Endothelial cell of umbilical vein (primary cell): ENCODE measurements around the gene LINC00237. TPM values are rescaled to one million over a fixed set of nuclear protein-coding genes. Genes with fewer than 3 reads are reported as not detected.

Experiments used
- BruUV-seq: library from RNA; stranded (reverse); fragments of 400-500 nt; replicated peaks from 2 replicates; lab custom pipeline; 2021; lab: Mats Ljungman, UMichigan
- CTCF ChIA-PET: fragments of 300-600, 350-600 bp; sonication (Branson Sonifier 250); formaldehyde crosslinking; loops from one replicate; lab custom pipeline; 2021; ENCODE audit warnings: antibody characterized with exemption, inconsistent platforms; lab: Charles Lee
- POLR2A ChIA-PET: fragments of 300-600, 350-600 bp; sonication (Branson Sonifier 250); formaldehyde crosslinking; loops from one replicate; lab custom pipeline; 2021; ENCODE audit warnings: antibody characterized with exemption, inconsistent platforms; lab: Charles Lee
- DNase-seq: peaks from one replicate; pipeline ENCODE4 v3.0.0-alpha.2; 2011; ENCODE audit warnings: low read depth, low spot score
- FAIRE-seq: peaks from 2 replicates; lab custom pipeline; 2011; peaks lifted over from hg19 to GRCh38; lab: Jason Lieb, UNC
- H2AFZ ChIP-seq: 2 replicates; pipeline ENCODE4 v1.6.0; 2012; ENCODE audit warnings: low read depth, low read length, control low read depth, inconsistent platforms
- H3K27ac ChIP-seq: 2 replicates; pipeline ENCODE4 v1.5.1; 2011; ENCODE audit warnings: low read depth, mild to moderate bottlenecking, control low read depth, low read length, moderate library complexity; ENCODE audit not compliant: insufficient read depth
- H3K27me3 ChIP-seq, 2 experiments: 2 replicates each; pipeline versions ENCODE4 v1.6.0 to v1.6.1; 2011; ENCODE audit warnings: low read length in 2 of 2, mixed read lengths in 1 of 2; ENCODE audit not compliant: control insufficient read depth in 2 of 2, insufficient read depth in 2 of 2
- H3K36me3 ChIP-seq, 2 experiments: 2 replicates in 1 of 2; 3 replicates in 1 of 2; pipeline ENCODE4 v1.5.1; 2011; ENCODE audit warnings: low read length in 2 of 2, mild to moderate bottlenecking in 1 of 2, moderate library complexity in 1 of 2; ENCODE audit not compliant: control insufficient read depth in 2 of 2, insufficient read depth in 2 of 2; ENCODE audit errors: extremely low read depth in 1 of 2
- H3K4me1 ChIP-seq: 3 replicates; pipeline ENCODE4 v1.5.1; 2011; ENCODE audit warnings: mild to moderate bottlenecking, low read length; ENCODE audit not compliant: control insufficient read depth, insufficient read depth; ENCODE audit errors: extremely low read depth
- H3K4me2 ChIP-seq: 2 replicates; pipeline ENCODE4 v1.6.1; 2011; ENCODE audit warnings: low read length, control low read depth, mixed read lengths; ENCODE audit not compliant: insufficient read depth
- H3K4me3 ChIP-seq, 3 experiments: fragments of 200-600 bp in 1 of 3; sonication (generic), shearing (Covaris generic) in 1 of 3; replicated peaks in 1 of 3; 2 replicates each; pipeline ENCODE4 v1.5.1; 2011 to 2016; ENCODE audit warnings: control low read depth in 3 of 3, low read length in 3 of 3, mild to moderate bottlenecking in 2 of 3, inconsistent platforms in 1 of 3, low read depth in 1 of 3, moderate library complexity in 1 of 3; ENCODE audit not compliant: insufficient read depth in 1 of 3
- H3K79me2 ChIP-seq: 2 replicates; pipeline ENCODE4 v1.6.0; 2012; ENCODE audit warnings: low read length, inconsistent platforms; ENCODE audit not compliant: control insufficient read depth, insufficient read depth
- H3K9ac ChIP-seq: replicated peaks from 2 replicates; pipeline ENCODE3; 2011; ENCODE audit warnings: low read length, control low read depth; ENCODE audit not compliant: insufficient read depth; ENCODE audit errors: extremely low read depth
- H3K9me1 ChIP-seq: replicated peaks from 3 replicates; pipeline ENCODE4 v1.6.0; 2011; ENCODE audit warnings: mild to moderate bottlenecking, low read length; ENCODE audit not compliant: control insufficient read depth, insufficient read depth; ENCODE audit errors: extremely low read depth
- H3K9me3 ChIP-seq: replicated peaks from 2 replicates; pipeline ENCODE4 v1.5.1; 2012; ENCODE audit warnings: low read length, inconsistent platforms; ENCODE audit not compliant: control insufficient read depth, insufficient read depth
- H4K20me1 ChIP-seq: replicated peaks from 2 replicates; pipeline ENCODE3; 2011; ENCODE audit warnings: mild to moderate bottlenecking, low read length; ENCODE audit not compliant: control insufficient read depth, insufficient read depth; ENCODE audit errors: extremely low read depth
- CTCF ChIP-seq, 2 donors: IDR thresholded peaks; 1 replicate in 1 of 2; 2 replicates in 1 of 2; pipeline ENCODE4 v1.5.1; 2011; ENCODE audit warnings: low read length in 2 of 2, mild to moderate bottlenecking in 2 of 2, moderate library complexity in 2 of 2, control low read depth in 1 of 2, inconsistent platforms in 1 of 2, low read depth in 1 of 2; ENCODE audit not compliant: insufficient read depth in 1 of 2; ENCODE audit errors: extremely low read depth in 1 of 2
- EZH2 ChIP-seq: IDR thresholded peaks from 2 replicates; pipeline ENCODE4 v1.6.1; 2012; ENCODE audit warnings: borderline replicate concordance, low read depth, mild to moderate bottlenecking, moderate library complexity, low read length, inconsistent platforms; ENCODE audit not compliant: severe bottlenecking
- FOS ChIP-seq: IDR thresholded peaks from 2 replicates; pipeline ENCODE4 v1.6.1; 2011; ENCODE audit warnings: mild to moderate bottlenecking, low read length, moderate library complexity, borderline replicate concordance; ENCODE audit not compliant: insufficient read depth
- GATA2 ChIP-seq: IDR thresholded peaks from 2 replicates; pipeline ENCODE4 v1.7.0; 2011; ENCODE audit warnings: low read depth, mild to moderate bottlenecking, moderate library complexity, mixed read lengths, low read length; ENCODE audit not compliant: insufficient read length, insufficient read depth
- JUN ChIP-seq: IDR thresholded peaks from 2 replicates; pipeline ENCODE4 v1.6.1; 2011; ENCODE audit warnings: borderline replicate concordance, low read depth; ENCODE audit not compliant: insufficient read length, insufficient read depth
- MAX ChIP-seq: IDR thresholded peaks from 2 replicates; pipeline ENCODE4 v1.6.1; 2011; ENCODE audit not compliant: insufficient read depth, insufficient read length
- MYC ChIP-seq: IDR thresholded peaks from one replicate; pipeline ENCODE4 v1.6.1; 2011; ENCODE audit warnings: mild to moderate bottlenecking, low read depth, low read length
- POLR2A ChIP-seq: IDR thresholded peaks from 2 replicates; pipeline ENCODE4 v1.6.1; 2012; ENCODE audit warnings: low read depth, mild to moderate bottlenecking, control low read depth, low read length
- POLR2AphosphoS5 ChIP-seq: IDR thresholded peaks from 2 replicates; pipeline ENCODE4 v1.6.1; 2012; ENCODE audit warnings: low read depth, mild to moderate bottlenecking, control low read depth, low read length, moderate library complexity; ENCODE audit not compliant: insufficient read depth
- dilution Hi-C: fragments of 300-500 bp; cut with MboI; formaldehyde crosslinking; loops from one replicate; pipeline ENCODE4 v1.15.0; 2019; ENCODE audit warnings: low sequenced_read_pairs; ENCODE audit not compliant: extremely low pct_ligation_motif_present
- intact Hi-C: fragments of 100-400 bp; cut with micrococcal nuclease; formaldehyde crosslinking; loops from one replicate; pipeline ENCODE4 v1.10.0; 2022
- polyA plus RNA-seq, 4 experiments: library from polyadenylated mRNA; depleted of rRNA in 3 of 4; stranded (reverse) in 3 of 4; unstranded in 1 of 4; fragments of >200 nt; gene quantifications; 2 replicates each; pipeline versions ENCODE4 v1.2.1 to v1.2.3, GENCODE V29; 2011 to 2012; ENCODE audit warnings: missing spikeins in 1 of 4
- total RNA-seq: library from RNA; stranded (reverse); gene quantifications from 2 replicates; pipeline ENCODE4 v1.2.3, GENCODE V29; 2021

The LINC00237 gene
- total and polyA plus RNA-seq, 2 donors (not counting 3 experiments of a cell fraction or from before 2014, with no cell fraction given) = not detected

- Histone ChIP-seq H3K9me3 (no peaks in the 10 kb centered on the region), H3K36me3 (no peaks in the 10 kb centered on the region), H3K4me3 (no peak overlapping the region), H3K9me1 (no peaks in the 10 kb centered on the region), H3K9ac (no peak overlapping the region), H4K20me1 (no peaks in the 10 kb centered on the region), H3K79me2 (no peaks in the 10 kb centered on the region), H3K27me3 (no peaks in the 10 kb centered on the region), H3K27ac (no peak overlapping the region), H2AFZ (no peak overlapping the region), H3K4me2 (no peak overlapping the region), H3K4me1 (no peaks in the 10 kb centered on the region)
- dilution Hi-C loops (no loop called here), intact Hi-C loops (no loop called here)
- no TSS peak for BruUV-seq
- CTCF ChIA-PET = interaction anchor here (0.6 to 0.9 kb wide), 2 partner anchors 8 to 141 kb away, joined by 3 read pairs; partner anchors contain the start of gene KIZ
- POLR2A ChIA-PET = interaction anchor here (1.1 kb wide), 1 partner anchor 7 kb away, joined by 3 read pairs; no protein-coding TSS in a partner anchor
- DNase-seq = no peak
- no peak for TF ChIP-seq GATA2
- no peak for TF ChIP-seq EZH2
- FAIRE-seq = no peak
Measured at GRCh38 chr20:21133917-21134622, 27.9 kb upstream of the LINC00237 start.

DNA sequence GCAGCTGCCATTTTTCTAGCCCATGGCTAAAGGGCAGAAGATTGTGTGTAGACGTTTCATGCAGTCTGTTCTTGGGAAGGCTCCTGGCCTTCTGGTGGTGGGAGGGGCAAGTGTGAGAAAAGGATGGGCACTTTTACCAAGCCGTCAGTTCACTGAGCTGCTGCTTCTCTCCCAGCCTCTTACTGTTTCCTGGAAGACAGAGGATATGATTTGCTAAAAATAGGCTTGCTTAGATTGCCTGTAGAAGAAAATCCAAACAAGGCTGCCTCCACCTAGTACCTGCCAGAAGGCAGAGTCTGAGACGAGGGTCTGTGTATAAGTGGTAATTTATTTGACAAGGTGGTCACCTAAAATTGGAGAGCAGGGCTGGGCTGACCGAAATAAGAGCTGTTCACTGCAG is 27.2 kb upstream of the LINC00237 start:
- ChIA-PET POLR2A (no interaction called here), CTCF (interaction anchor here (0.6 kb wide), 1 partner anchor 142 kb away, joined by 3 read pairs; no protein-coding TSS in a partner anchor)
- Histone ChIP-seq H3K27me3 (no peaks in the 10 kb centered on the region), H3K79me2 (no peaks in the 10 kb centered on the region), H3K4me2 (no peak overlapping the region), H2AFZ (no peak overlapping the region), H4K20me1 (no peaks in the 10 kb centered on the region), H3K36me3 (no peaks in the 10 kb centered on the region), H3K4me3 (no peak overlapping the region), H3K9me1 (no peaks in the 10 kb centered on the region), H3K9me3 (no peaks in the 10 kb centered on the region), H3K27ac (no peak overlapping the region), H3K4me1 (no peaks in the 10 kb centered on the region), H3K9ac (no peak overlapping the region)
- intact Hi-C loops = no loop called here
- FAIRE-seq (no peak), DNase-seq (no peak)
- dilution Hi-C loops = no loop called here
- TF ChIP-seq POLR2AphosphoS5 (no peak), CTCF (IDR thresholded peaks at IDR 0.05; ENCODE audit: extremely low read depth in 1 of 2, insufficient read depth in 1 of 2, low read depth in 1 of 2, low read length in 2 of 2) (no peak), GATA2 (no peak), FOS (no peak), JUN (no peak), EZH2 (no peak), MYC (no peak), POLR2A (no peak), MAX (no peak)
- no TSS peak for BruUV-seq
